Lower leg skin (tissue), 3 donors: ENCODE measurements around the gene FAM13B.

Experiments
- POLR2A ChIP-seq, 2 donors: fragments of 450-650 bp; IDR thresholded peaks; one replicate each; pipeline ENCODE4 v1.6.1; 2016 to 2017; ENCODE audit warnings: antibody characterized with exemption in 2 of 2, mild to moderate bottlenecking in 1 of 2, moderate library complexity in 1 of 2
- TF ChIP-seq, protein P1 (sequence below), 3 donors: fragments of 450-650 bp; IDR thresholded peaks; one replicate each; pipeline ENCODE4 v1.5.1; 2016; ENCODE audit warnings: antibody characterized with exemption in 3 of 3, mild to moderate bottlenecking in 3 of 3, moderate library complexity in 2 of 3

DNA sequence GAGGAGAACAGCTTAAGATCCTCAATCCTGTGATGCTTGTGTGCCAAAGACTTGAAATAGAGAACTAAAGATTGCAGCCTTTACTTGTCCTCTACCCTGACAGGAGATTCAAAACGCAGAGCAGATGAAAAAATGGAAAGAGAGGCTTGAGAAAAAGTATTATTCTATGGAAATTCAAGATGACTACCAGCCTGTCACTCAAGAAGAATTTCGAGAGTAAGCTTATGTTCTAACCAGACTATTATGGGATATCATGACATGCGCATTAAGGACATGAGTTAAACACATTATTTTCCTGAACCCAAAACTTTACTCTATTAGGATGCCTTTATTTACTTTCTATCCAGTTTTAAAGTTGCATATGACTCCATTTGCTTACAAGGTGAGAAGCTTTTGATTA, 97.2 kb downstream of the FAM13B start:
- TF ChIP-seq, protein P1, sequence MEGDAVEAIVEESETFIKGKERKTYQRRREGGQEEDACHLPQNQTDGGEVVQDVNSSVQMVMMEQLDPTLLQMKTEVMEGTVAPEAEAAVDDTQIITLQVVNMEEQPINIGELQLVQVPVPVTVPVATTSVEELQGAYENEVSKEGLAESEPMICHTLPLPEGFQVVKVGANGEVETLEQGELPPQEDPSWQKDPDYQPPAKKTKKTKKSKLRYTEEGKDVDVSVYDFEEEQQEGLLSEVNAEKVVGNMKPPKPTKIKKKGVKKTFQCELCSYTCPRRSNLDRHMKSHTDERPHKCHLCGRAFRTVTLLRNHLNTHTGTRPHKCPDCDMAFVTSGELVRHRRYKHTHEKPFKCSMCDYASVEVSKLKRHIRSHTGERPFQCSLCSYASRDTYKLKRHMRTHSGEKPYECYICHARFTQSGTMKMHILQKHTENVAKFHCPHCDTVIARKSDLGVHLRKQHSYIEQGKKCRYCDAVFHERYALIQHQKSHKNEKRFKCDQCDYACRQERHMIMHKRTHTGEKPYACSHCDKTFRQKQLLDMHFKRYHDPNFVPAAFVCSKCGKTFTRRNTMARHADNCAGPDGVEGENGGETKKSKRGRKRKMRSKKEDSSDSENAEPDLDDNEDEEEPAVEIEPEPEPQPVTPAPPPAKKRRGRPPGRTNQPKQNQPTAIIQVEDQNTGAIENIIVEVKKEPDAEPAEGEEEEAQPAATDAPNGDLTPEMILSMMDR (IDR thresholded peaks at IDR 0.05): no peak
- no peak for TF ChIP-seq POLR2A (IDR thresholded peaks at IDR 0.05)
